ENCODE measurements around the gene BAIAP2L2. TPM values are rescaled to one million over a fixed set of nuclear protein-coding genes. Genes with fewer than 3 reads are reported as not detected.

BAIAP2L2 gene
- total RNA-seq, 4 donors from 2014 or later = 0.44 to 2.3 (median 1.2) TPM

DNA sequence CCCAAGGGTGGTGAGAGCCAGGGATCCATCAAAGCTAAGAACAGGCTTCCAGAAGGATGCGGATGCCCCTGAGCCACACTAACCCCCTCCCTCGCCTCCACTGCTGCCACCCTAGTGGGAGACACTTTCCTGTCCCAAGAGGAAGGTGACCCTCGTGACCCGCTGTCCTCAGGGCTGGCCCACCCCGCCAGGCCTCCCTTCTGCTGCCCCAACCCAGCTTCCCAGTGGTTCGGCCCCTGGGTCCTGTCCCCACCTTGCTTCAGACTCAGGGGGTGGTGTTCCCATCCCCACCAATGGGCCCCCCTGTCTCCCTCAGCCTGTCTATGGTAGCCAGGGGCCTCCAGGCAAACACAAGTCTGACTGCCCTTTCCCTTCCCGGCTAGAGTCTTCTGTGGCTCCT, 59.8 kb downstream of the BAIAP2L2 start:
- TF ChIP-seq, protein P1, sequence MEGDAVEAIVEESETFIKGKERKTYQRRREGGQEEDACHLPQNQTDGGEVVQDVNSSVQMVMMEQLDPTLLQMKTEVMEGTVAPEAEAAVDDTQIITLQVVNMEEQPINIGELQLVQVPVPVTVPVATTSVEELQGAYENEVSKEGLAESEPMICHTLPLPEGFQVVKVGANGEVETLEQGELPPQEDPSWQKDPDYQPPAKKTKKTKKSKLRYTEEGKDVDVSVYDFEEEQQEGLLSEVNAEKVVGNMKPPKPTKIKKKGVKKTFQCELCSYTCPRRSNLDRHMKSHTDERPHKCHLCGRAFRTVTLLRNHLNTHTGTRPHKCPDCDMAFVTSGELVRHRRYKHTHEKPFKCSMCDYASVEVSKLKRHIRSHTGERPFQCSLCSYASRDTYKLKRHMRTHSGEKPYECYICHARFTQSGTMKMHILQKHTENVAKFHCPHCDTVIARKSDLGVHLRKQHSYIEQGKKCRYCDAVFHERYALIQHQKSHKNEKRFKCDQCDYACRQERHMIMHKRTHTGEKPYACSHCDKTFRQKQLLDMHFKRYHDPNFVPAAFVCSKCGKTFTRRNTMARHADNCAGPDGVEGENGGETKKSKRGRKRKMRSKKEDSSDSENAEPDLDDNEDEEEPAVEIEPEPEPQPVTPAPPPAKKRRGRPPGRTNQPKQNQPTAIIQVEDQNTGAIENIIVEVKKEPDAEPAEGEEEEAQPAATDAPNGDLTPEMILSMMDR (IDR thresholded peaks at IDR 0.05; ENCODE audit: low read depth) = no peak

- TF ChIP-seq, protein P1 (IDR thresholded peaks at IDR 0.05; ENCODE audit: low read depth) = no peak
Observed at GRCh38 chr22:38049812-38050619, 60.5 kb downstream of the BAIAP2L2 start.

DNA sequence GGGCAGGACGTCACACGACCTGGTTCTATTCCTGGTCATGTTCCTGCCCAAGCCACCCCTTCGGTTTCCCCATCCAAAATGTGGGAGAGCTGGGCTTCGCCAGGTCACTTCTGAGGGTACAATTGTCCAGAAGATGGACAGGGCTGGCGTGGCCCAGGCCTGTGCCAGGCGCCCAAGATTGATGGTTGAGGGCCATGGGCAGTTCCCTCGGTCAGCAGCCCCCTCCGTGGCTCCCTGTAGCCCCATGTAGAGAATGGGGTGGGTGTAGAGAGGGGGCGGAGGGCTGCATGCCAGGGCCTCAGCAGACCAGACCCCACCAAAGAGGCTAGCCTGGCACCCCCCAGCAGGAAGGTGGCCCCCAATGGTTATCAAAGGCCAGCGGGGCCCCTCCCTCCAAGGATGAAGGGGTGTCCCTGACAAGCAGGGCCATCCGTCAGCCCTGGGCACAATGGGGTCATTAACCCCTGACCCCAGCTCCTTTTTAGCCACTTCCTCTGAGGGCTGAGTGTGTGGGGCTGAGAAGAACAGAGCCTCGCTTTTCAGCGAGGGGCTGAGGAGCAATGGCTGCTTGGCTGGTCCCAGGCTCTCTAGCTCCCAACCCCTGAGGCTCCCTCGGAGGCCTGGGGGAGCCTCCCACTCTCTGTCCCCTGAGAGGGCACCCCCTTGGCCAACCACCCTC, 64.3 kb downstream of the BAIAP2L2 start:
- TF ChIP-seq, protein P1 (IDR thresholded peaks at IDR 0.05; ENCODE audit: low read depth) = no peak

DNA sequence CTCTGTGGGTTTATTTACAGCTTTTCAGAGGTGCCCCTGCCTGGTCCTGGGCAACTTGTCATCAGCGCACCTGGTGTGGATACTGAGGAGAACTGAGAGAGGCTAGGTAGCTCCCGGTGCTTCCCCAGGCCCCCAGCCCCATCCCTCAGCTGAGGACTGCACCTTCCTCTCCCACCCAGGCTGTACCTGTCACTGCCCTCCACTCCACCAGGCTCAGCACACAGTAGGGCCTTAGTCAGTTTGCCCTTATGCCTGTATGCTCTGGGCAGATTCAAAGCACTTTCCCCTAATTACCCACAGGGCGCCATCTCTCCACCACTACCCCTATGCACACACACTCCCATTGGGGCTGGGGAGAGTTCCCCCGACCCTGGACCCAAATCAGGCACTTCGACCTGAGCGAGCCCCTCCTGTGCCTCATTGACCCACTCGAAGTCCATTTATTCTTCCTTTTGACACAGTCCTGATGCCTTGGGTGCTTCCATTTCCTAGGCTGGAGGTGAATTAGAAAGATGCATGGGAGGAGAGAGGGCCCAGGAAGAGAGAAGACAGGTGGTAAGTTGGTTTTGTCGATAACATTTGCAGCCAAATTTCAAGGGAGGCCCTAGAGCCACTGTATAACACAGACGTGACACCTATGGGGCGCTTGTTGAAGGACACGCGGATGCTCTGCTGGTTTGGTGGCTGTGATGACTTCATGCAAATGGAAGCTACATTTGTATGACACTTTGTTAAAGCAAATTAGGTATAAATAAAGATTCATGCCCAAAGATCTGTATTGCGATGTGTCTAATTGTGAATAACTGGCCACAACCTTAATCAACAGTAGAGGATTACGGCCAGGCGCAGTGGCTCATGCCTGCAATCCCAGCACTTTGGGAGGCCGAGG, 67.1 kb downstream of the BAIAP2L2 start:
- TF ChIP-seq, protein P1 (IDR thresholded peaks at IDR 0.05; ENCODE audit: low read depth) = no peak

DNA sequence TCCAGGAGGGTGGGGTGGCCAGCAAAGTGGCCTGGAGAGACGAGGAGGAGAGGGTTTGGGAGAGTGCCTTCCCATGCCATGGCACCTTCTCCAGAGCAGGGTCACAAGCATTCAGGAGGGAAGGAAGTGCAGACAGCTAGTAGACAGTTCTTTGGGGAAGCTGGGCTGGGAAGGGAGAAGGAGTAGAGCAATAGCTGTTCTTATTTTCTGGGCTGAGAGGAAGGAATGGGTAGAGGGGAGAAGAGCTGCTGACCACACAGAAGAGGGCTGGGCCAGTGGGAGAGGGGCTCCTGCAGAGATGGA, 68.0 kb downstream of the BAIAP2L2 start:
- TF ChIP-seq, protein P1 (IDR thresholded peaks at IDR 0.05; ENCODE audit: low read depth) = no peak

DNA sequence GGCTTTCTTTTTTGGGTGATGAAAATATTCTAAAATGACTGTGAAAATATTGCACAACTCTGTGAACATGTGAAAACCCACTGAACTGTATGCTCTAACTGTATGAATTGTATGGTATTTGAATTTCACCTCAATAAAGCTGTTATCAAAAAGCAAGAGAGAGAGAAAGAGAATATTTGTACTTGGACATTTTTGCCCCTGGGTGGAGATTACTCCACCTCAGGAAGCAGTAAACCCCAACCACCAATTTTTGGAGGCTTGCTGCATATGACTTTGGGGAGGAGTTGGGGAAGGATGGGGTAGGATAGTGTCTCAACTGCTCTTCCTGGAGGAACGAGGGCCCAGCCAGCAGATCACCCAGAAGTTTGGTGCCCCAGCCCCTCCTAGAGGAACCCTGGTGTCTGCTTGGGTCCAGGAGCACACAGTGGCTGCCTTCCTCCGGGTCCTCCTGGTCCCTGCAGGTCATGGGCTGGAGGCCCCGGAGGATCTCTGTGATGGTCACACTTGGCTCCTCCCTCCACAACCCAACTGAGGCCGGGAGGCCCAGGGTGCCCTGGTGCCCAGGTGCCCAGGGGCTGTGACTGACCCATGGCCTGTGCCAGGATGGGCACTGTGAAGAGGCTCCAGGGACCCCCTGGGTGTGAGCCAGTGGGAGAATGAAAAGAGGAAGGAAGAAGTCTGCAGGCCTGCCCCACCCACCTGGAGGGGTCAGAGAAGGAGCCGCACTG, 68.6 kb downstream of the BAIAP2L2 start:
- TF ChIP-seq, protein P1 (IDR thresholded peaks at IDR 0.05; ENCODE audit: low read depth) = no peak
